Breast epithelium (tissue), 3 donors: ENCODE measurements around the gene CALML3.

Source experiments
- POLR2A ChIP-seq: fragments of 450-650 bp; IDR thresholded peaks from one replicate; pipeline ENCODE4 v1.6.1; 2016; ENCODE audit warnings: antibody characterized with exemption, mild to moderate bottlenecking, moderate library complexity
- POLR2AphosphoS5 ChIP-seq, 3 donors: sonication (generic); formaldehyde crosslinking; IDR thresholded peaks; one replicate each; pipeline ENCODE4 v1.6.1; 2017; ENCODE audit warnings: antibody characterized with exemption in 3 of 3
- TF ChIP-seq, protein P1 (sequence below), 3 donors: fragments of 450-650 bp; IDR thresholded peaks; one replicate each; pipeline ENCODE4 v1.5.1; 2016 to 2017; ENCODE audit warnings: antibody characterized with exemption in 3 of 3, mild to moderate bottlenecking in 3 of 3, moderate library complexity in 3 of 3

DNA sequence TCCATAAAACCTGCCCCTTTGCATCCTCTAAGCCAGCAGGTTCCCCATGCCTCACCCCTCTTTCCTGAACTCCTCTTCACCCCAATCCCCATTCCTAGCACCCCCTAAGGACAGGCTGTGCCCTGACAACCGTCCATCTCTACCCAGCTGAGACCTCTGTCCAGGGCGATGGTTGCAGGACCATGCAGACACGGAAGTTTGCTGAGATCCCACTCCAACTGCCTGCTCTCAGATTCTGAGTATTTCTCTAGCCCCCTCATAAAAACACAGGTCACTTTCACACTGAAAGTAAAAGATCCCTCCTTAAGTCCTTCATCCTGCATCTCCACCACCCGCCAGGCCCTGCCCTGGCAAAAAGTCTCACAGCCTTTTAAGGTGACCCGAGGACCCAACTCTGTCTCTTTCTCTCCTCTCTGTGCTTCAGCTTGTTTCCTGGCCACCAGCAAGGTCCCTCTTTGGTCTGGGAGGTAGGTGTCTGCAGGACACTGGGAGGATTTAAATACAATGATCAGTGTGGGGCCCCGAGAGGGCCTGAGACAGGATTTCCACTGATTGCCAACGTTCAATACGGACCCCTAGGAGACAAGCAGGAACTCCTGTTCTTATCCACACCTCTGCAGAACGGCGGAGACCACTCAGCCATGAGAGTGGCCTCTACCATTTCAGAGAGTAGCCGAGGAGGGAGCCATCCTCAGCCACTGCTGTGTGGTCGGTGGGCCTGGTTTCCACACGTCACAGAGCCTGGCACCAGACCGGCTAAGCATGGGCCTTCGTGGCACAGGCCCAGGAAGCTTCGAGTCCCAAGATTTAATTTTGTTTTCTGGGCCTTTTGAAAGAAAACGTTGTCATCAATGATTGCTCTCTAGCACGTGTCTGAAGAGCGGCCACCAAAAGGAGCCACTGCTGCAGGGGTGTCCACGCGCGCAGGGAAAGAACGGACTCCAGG, 27.9 kb downstream of the CALML3 start:
- no peak for TF ChIP-seq POLR2AphosphoS5 (IDR thresholded peaks at IDR 0.05)
- TF ChIP-seq, protein P1, sequence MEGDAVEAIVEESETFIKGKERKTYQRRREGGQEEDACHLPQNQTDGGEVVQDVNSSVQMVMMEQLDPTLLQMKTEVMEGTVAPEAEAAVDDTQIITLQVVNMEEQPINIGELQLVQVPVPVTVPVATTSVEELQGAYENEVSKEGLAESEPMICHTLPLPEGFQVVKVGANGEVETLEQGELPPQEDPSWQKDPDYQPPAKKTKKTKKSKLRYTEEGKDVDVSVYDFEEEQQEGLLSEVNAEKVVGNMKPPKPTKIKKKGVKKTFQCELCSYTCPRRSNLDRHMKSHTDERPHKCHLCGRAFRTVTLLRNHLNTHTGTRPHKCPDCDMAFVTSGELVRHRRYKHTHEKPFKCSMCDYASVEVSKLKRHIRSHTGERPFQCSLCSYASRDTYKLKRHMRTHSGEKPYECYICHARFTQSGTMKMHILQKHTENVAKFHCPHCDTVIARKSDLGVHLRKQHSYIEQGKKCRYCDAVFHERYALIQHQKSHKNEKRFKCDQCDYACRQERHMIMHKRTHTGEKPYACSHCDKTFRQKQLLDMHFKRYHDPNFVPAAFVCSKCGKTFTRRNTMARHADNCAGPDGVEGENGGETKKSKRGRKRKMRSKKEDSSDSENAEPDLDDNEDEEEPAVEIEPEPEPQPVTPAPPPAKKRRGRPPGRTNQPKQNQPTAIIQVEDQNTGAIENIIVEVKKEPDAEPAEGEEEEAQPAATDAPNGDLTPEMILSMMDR (IDR thresholded peaks at IDR 0.05), result no peak
- no peak for TF ChIP-seq POLR2A
